ENCODE data around the gene SPARCL1.
A peak's percentile ranks its signal among the peaks of the same experiment; 100 is the strongest.
"Not testable (repeated sequence)": the region's sequence is repeated elsewhere in the genome, so short reads cannot be mapped to it uniquely, and the experiment has no call there.

Gene SPARCL1

GRCh38 chr4:87502580-87503238 is 26.5 kb downstream of the SPARCL1 start:
- ATAC-seq (replicated peaks): no peak
- Mint-ChIP-seq H3K36me3 (no peaks in the 10 kb centered on the region), H3K4me3 (no peak overlapping the region), H3K4me1 (peaks cover 0 to 2% of the 10 kb centered on the region in 2 donors), H3K27me3 (no peaks in the 10 kb centered on the region), H3K9me3 (no peaks in the 10 kb centered on the region), H3K27ac (no peak overlapping the region)
- no peak for DNase-seq

GRCh38 chr4:87500092-87500462 is 29.1 kb downstream of the SPARCL1 start:
- Mint-ChIP-seq H3K27ac (no peak overlapping the region), H3K4me3 (no peak overlapping the region), H3K27me3 (no peaks in the 10 kb centered on the region), H3K36me3 (no peaks in the 10 kb centered on the region), H3K4me1 (peaks cover 0 to 2% of the 10 kb centered on the region in 2 donors), H3K9me3 (no peaks in the 10 kb centered on the region)
- no peak for DNase-seq
- peak in 1 of 2 donors; percentile 29 for ATAC-seq (replicated peaks)

- no peaks in the 10 kb centered on the region for H3K9me3 Mint-ChIP-seq
- H3K4me1 Mint-ChIP-seq: peaks cover 0 to 2% of the 10 kb centered on the region in 2 donors
- peak in 1 of 2 donors; percentile 68 for ATAC-seq (replicated peaks)
- no peaks in the 10 kb centered on the region for H3K36me3 Mint-ChIP-seq
- H3K4me3 Mint-ChIP-seq: no peak overlapping the region
- no peak overlapping the region for H3K27ac Mint-ChIP-seq
- H3K27me3 Mint-ChIP-seq: no peaks in the 10 kb centered on the region
- no peak for DNase-seq
These were observed 29.6 kb downstream of the SPARCL1 start for GRCh38 chr4:87499403-87500091.

- Mint-ChIP-seq H3K9me3 (no peaks in the 10 kb centered on the region), H3K4me3 (no peak overlapping the region), H3K27me3 (no peaks in the 10 kb centered on the region), H3K27ac (peak overlapping the region; percentile 21), H3K36me3 (no peaks in the 10 kb centered on the region), H3K4me1 (peaks cover 0 to 2% of the 10 kb centered on the region in 2 donors)
- DNase-seq: no peak
- no peak for ATAC-seq (replicated peaks)
These were observed 30.7 kb downstream of the SPARCL1 start for GRCh38 chr4:87498446-87498900.

- Mint-ChIP-seq H3K27ac (no peak overlapping the region), H3K9me3 (no peaks in the 10 kb centered on the region), H3K36me3 (no peaks in the 10 kb centered on the region), H3K4me1 (peaks cover 0 to 2% of the 10 kb centered on the region in 2 donors), H3K27me3 (no peaks in the 10 kb centered on the region), H3K4me3 (no peak overlapping the region)
- ATAC-seq (replicated peaks) (no peak), DNase-seq (no peak)
These were observed 31.6 kb downstream of the SPARCL1 start for GRCh38 chr4:87497578-87497977.

- Mint-ChIP-seq H3K27me3 (no peaks in the 10 kb centered on the region), H3K9me3 (no peaks in the 10 kb centered on the region), H3K4me1 (peaks cover 0 to 2% of the 10 kb centered on the region in 2 donors), H3K36me3 (no peaks in the 10 kb centered on the region), H3K4me3 (no peak overlapping the region), H3K27ac (no peak overlapping the region)
- DNase-seq: no peak
- ATAC-seq (replicated peaks): no peak
These were observed 32.0 kb downstream of the SPARCL1 start for GRCh38 chr4:87497159-87497558.

- ATAC-seq (replicated peaks) (no peak), DNase-seq (no peak)
- no peak overlapping the region for H3K4me3 Mint-ChIP-seq
- H3K36me3 Mint-ChIP-seq: peaks cover 8 to 15% of the 10 kb centered on the region in 2 donors
- no peaks in the 10 kb centered on the region for H3K27me3 Mint-ChIP-seq
- peaks cover 0 to 5% of the 10 kb centered on the region in 2 donors for H3K4me1 Mint-ChIP-seq
- H3K27ac Mint-ChIP-seq: no peak overlapping the region
- H3K9me3 Mint-ChIP-seq: peaks cover 4 to 6% of the 10 kb centered on the region in 2 donors
These were observed 36.1 kb downstream of the SPARCL1 start for GRCh38 chr4:87493115-87493514.

GRCh38 chr4:87491851-87492250 is 37.3 kb downstream of the SPARCL1 start:
- Mint-ChIP-seq H3K36me3 (peaks cover 15 to 22% of the 10 kb centered on the region in 2 donors), H3K9me3 (peaks cover 4 to 11% of the 10 kb centered on the region in 2 donors)
- DNase-seq; H3K4me3 Mint-ChIP-seq; ATAC-seq (replicated peaks); H3K27ac Mint-ChIP-seq; H3K27me3 Mint-ChIP-seq; H3K4me1 Mint-ChIP-seq: not testable (repeated sequence)

- no peaks in the 10 kb centered on the region for H3K27me3 Mint-ChIP-seq
- H3K4me3 Mint-ChIP-seq: no peak overlapping the region
- DNase-seq (no peak), ATAC-seq (replicated peaks) (no peak)
- H3K9me3 Mint-ChIP-seq: peaks cover 4 to 11% of the 10 kb centered on the region in 2 donors
- no peak overlapping the region for H3K27ac Mint-ChIP-seq
- H3K36me3 Mint-ChIP-seq: peaks cover 15 to 22% of the 10 kb centered on the region in 2 donors
- H3K4me1 Mint-ChIP-seq: peaks cover 0 to 5% of the 10 kb centered on the region in 2 donors
These were observed 37.7 kb downstream of the SPARCL1 start for GRCh38 chr4:87491436-87491835.

GRCh38 chr4:87490664-87491369 is 38.4 kb downstream of the SPARCL1 start:
- Mint-ChIP-seq H3K27me3 (no peaks in the 10 kb centered on the region), H3K27ac (no peak overlapping the region)
- ATAC-seq (replicated peaks): no peak

GRCh38 chr4:87489678-87490077 is 39.5 kb downstream of the SPARCL1 start:
- no peak overlapping the region for H3K4me3 Mint-ChIP-seq
- no peaks in the 10 kb centered on the region for H3K27me3 Mint-ChIP-seq
- peaks cover 17 to 30% of the 10 kb centered on the region in 2 donors for H3K36me3 Mint-ChIP-seq
- no peak for ATAC-seq (replicated peaks)
- no peak for DNase-seq
- H3K4me1 Mint-ChIP-seq: peaks cover 0 to 5% of the 10 kb centered on the region in 2 donors
- no peak overlapping the region for H3K27ac Mint-ChIP-seq
- H3K9me3 Mint-ChIP-seq: peaks cover 4 to 12% of the 10 kb centered on the region in 2 donors

More at GRCh38 chr4:87490664-87491369, 38.4 kb downstream of the SPARCL1 start:
- H3K4me3 Mint-ChIP-seq: no peak overlapping the region
- peaks cover 4 to 11% of the 10 kb centered on the region in 2 donors for H3K9me3 Mint-ChIP-seq
- H3K4me1 Mint-ChIP-seq: peaks cover 0 to 5% of the 10 kb centered on the region in 2 donors
- DNase-seq: no peak
- H3K36me3 Mint-ChIP-seq: peaks cover 15 to 27% of the 10 kb centered on the region in 2 donors

GRCh38 chr4:87488666-87489065 is 40.5 kb downstream of the SPARCL1 start:
- Mint-ChIP-seq H3K9me3 (peaks cover 4 to 14% of the 10 kb centered on the region in 2 donors), H3K36me3 (peaks cover 18 to 35% of the 10 kb centered on the region in 2 donors)
- not testable (repeated sequence) for H3K27ac Mint-ChIP-seq; ATAC-seq (replicated peaks); H3K4me1 Mint-ChIP-seq; DNase-seq; H3K4me3 Mint-ChIP-seq; H3K27me3 Mint-ChIP-seq

- peaks cover 15 to 27% of the 10 kb centered on the region in 2 donors for H3K36me3 Mint-ChIP-seq
- not testable (repeated sequence) for H3K27me3 Mint-ChIP-seq; H3K4me1 Mint-ChIP-seq; ATAC-seq (replicated peaks); H3K27ac Mint-ChIP-seq; H3K4me3 Mint-ChIP-seq; DNase-seq
- H3K9me3 Mint-ChIP-seq: peaks cover 4 to 12% of the 10 kb centered on the region in 2 donors
These were observed 45.9 kb downstream of the SPARCL1 start for GRCh38 chr4:87483247-87483646.

- Mint-ChIP-seq H3K27ac (no peak overlapping the region), H3K4me1 (no peaks in the 10 kb centered on the region), H3K27me3 (no peaks in the 10 kb centered on the region), H3K4me3 (no peak overlapping the region), H3K36me3 (peaks cover 6 to 19% of the 10 kb centered on the region in 2 donors), H3K9me3 (peaks cover 3 to 5% of the 10 kb centered on the region in 2 donors)
- no peak for ATAC-seq (replicated peaks)
- no peak for DNase-seq
These were observed 47.8 kb downstream of the SPARCL1 start for GRCh38 chr4:87481377-87481776.
